HG03442 (cell line): ENCODE data around the gene SYNE2.
A peak's percentile ranks its signal among the peaks of the same experiment; 100 is the strongest.
"Not testable (repeated sequence)": the region's sequence is repeated elsewhere in the genome, so short reads cannot be mapped to it uniquely, and the experiment has no call there.

ENCODE experiments used
- ATAC-seq: cut with Tn5 transposase; IDR thresholded peaks from one replicate; pipeline ENCODE4 v1.9.1; 2021; ENCODE audit warnings: mild to moderate bottlenecking, moderate library complexity; ENCODE audit not compliant: unreplicated experiment

Gene SYNE2

GRCh38 chr14:64187331-64187730, 334.5 kb downstream of the SYNE2 start:
- ATAC-seq = no peak

GRCh38 chr14:64190974-64191502, 338.2 kb downstream of the SYNE2 start:
- ATAC-seq = no peak

- ATAC-seq = no peak
Measured at GRCh38 chr14:64191756-64192155, 339.0 kb downstream of the SYNE2 start.

- no peak for ATAC-seq
Measured at GRCh38 chr14:64193821-64194220, 341.0 kb downstream of the SYNE2 start.

- ATAC-seq = no peak
Measured at GRCh38 chr14:64194404-64194803, 341.6 kb downstream of the SYNE2 start.

GRCh38 chr14:64195199-64195598, 342.4 kb downstream of the SYNE2 start:
- ATAC-seq = peak; percentile 56

- no peak for ATAC-seq
Measured at GRCh38 chr14:64196056-64196455, 343.3 kb downstream of the SYNE2 start.

GRCh38 chr14:64196814-64197411, 344.1 kb downstream of the SYNE2 start:
- peak; percentile 55 for ATAC-seq

- ATAC-seq = no peak
Measured at GRCh38 chr14:64197996-64198395, 345.2 kb downstream of the SYNE2 start.

GRCh38 chr14:64198486-64198885, 345.7 kb downstream of the SYNE2 start:
- ATAC-seq = no peak

GRCh38 chr14:64200170-64200569, 347.4 kb downstream of the SYNE2 start:
- ATAC-seq = no peak

- no peak for ATAC-seq
Measured at GRCh38 chr14:64201296-64201695, 348.5 kb downstream of the SYNE2 start.

- ATAC-seq = no peak
Measured at GRCh38 chr14:64201921-64202545, 349.2 kb downstream of the SYNE2 start.

GRCh38 chr14:64202716-64203115, 349.9 kb downstream of the SYNE2 start:
- ATAC-seq = no peak

- ATAC-seq = no peak
Measured at GRCh38 chr14:64203366-64204006, 350.7 kb downstream of the SYNE2 start.

GRCh38 chr14:64208261-64208660, 355.5 kb downstream of the SYNE2 start:
- ATAC-seq = no peak

- no peak for ATAC-seq
Measured at GRCh38 chr14:64208981-64209380, 356.2 kb downstream of the SYNE2 start.

- ATAC-seq = peak; percentile 67
Measured at GRCh38 chr14:64209444-64210131, 356.8 kb downstream of the SYNE2 start.

GRCh38 chr14:64210216-64210615, 357.4 kb downstream of the SYNE2 start:
- no peak for ATAC-seq

GRCh38 chr14:64210912-64211311, 358.1 kb downstream of the SYNE2 start:
- not testable (repeated sequence) for ATAC-seq

- no peak for ATAC-seq
Measured at GRCh38 chr14:64212666-64213065, 359.9 kb downstream of the SYNE2 start.

- ATAC-seq = no peak
Measured at GRCh38 chr14:64213086-64213485, 360.3 kb downstream of the SYNE2 start.
